CD14-positive monocyte (primary cell): Measurements from ENCODE around the gene CCDC134. TPM values are rescaled to one million over a fixed set of nuclear protein-coding genes. Genes with fewer than 3 reads are reported as not detected.
A peak's percentile ranks its signal among the peaks of the same experiment; 100 is the strongest.
"Not testable (repeated sequence)": the region's sequence is repeated elsewhere in the genome, so short reads cannot be mapped to it uniquely, and the experiment has no call there.

Source experiments
- DNase-seq, 3 donors: peaks; one replicate each; pipeline ENCODE4 v3.0.0-alpha.2; 2011 to 2022
- H2AFZ ChIP-seq: 2 replicates; pipeline ENCODE4 v1.6.0; 2012; ENCODE audit warnings: mild to moderate bottlenecking, low read depth, low read length, inconsistent platforms; ENCODE audit not compliant: insufficient read depth, poor library complexity, severe bottlenecking
- H3K27ac ChIP-seq, 2 donors: 1 replicate in 1 of 2; 2 replicates in 1 of 2; pipeline ENCODE4 v1.5.1; 2012 to 2013; ENCODE audit warnings: low read length in 2 of 2, control low read depth in 1 of 2, inconsistent platforms in 1 of 2, low read depth in 1 of 2, mild to moderate bottlenecking in 1 of 2
- H3K27me3 ChIP-seq, 2 donors: one replicate each; pipeline versions ENCODE4 v1.6.0 to v1.6.1; 2011 to 2013; ENCODE audit warnings: low read length in 2 of 2; ENCODE audit not compliant: control insufficient read depth in 2 of 2, insufficient read depth in 2 of 2
- H3K36me3 ChIP-seq, 2 donors: replicated peaks in 1 of 2; 1 replicate in 1 of 2; 2 replicates in 1 of 2; pipeline versions ENCODE4 v1.5.1 to v1.6.1; 2012 to 2013; ENCODE audit warnings: low read length in 2 of 2, control low read depth in 1 of 2, inconsistent platforms in 1 of 2, mild to moderate bottlenecking in 1 of 2; ENCODE audit not compliant: insufficient read depth in 2 of 2, control insufficient read depth in 1 of 2
- H3K4me1 ChIP-seq, 2 donors: 1 replicate in 1 of 2; 2 replicates in 1 of 2; pipeline versions ENCODE4 v1.5.1 to v1.6.1; 2012 to 2013; ENCODE audit warnings: low read length in 2 of 2, control low read depth in 1 of 2, inconsistent platforms in 1 of 2, mild to moderate bottlenecking in 1 of 2, moderate library complexity in 1 of 2; ENCODE audit not compliant: insufficient read depth in 2 of 2, control insufficient read depth in 1 of 2
- H3K4me2 ChIP-seq: replicated peaks from 2 replicates; pipeline ENCODE3; 2012; ENCODE audit warnings: low read length, moderate library complexity, mild to moderate bottlenecking; ENCODE audit not compliant: poor library complexity, severe bottlenecking; ENCODE audit errors: extremely low read depth
- H3K4me3 ChIP-seq, 3 experiments: fragments of 200-600 bp in 1 of 3; sonication (generic) in 1 of 3; replicated peaks in 1 of 3; 1 replicate in 2 of 3; 2 replicates in 1 of 3; pipeline ENCODE4 v1.5.1; 2011 to 2013; ENCODE audit warnings: low read length in 3 of 3, mild to moderate bottlenecking in 3 of 3, control low read depth in 2 of 3, low read depth in 2 of 3, inconsistent platforms in 1 of 3, moderate library complexity in 1 of 3
- H3K79me2 ChIP-seq: 2 replicates; pipeline ENCODE4 v1.6.0; 2012; ENCODE audit warnings: mild to moderate bottlenecking, control low read depth, inconsistent platforms, low read length, moderate library complexity; ENCODE audit not compliant: insufficient read depth
- H3K9ac ChIP-seq: 2 replicates; pipeline ENCODE4 v1.6.0; 2017; ENCODE audit warnings: low read length, mild to moderate bottlenecking; ENCODE audit not compliant: insufficient read depth, poor library complexity, severe bottlenecking
- H3K9me3 ChIP-seq, 2 donors: replicated peaks in 1 of 2; 1 replicate in 1 of 2; 2 replicates in 1 of 2; pipeline versions ENCODE4 v1.5.1 to v1.6.1; 2012 to 2013; ENCODE audit warnings: low read length in 2 of 2, control low read depth in 1 of 2; ENCODE audit not compliant: control insufficient read depth in 1 of 2, insufficient read depth in 1 of 2
- H4K20me1 ChIP-seq: 2 replicates; pipeline ENCODE4 v1.6.0; 2012; ENCODE audit warnings: mild to moderate bottlenecking, low read length, control low read depth, moderate library complexity; ENCODE audit not compliant: insufficient read depth
- H3K27ac Mint-ChIP-seq, 7 donors: one replicate each; pipeline ENCODE4 v1.8.0; 2020; ENCODE audit warnings: mild to moderate bottlenecking in 7 of 7, mixed read lengths in 7 of 7, moderate library complexity in 6 of 7, inconsistent platforms in 2 of 7
- H3K27me3 Mint-ChIP-seq, 3 donors: one replicate each; pipeline ENCODE4 v1.8.0; 2021 to 2022; ENCODE audit warnings: low read depth in 3 of 3, mild to moderate bottlenecking in 3 of 3, mixed read lengths in 3 of 3, moderate library complexity in 3 of 3, inconsistent platforms in 1 of 3
- H3K36me3 Mint-ChIP-seq, 2 donors: one replicate each; pipeline ENCODE4 v1.8.0; 2020; ENCODE audit warnings: mixed read lengths in 2 of 2, inconsistent platforms in 1 of 2, mild to moderate bottlenecking in 1 of 2
- H3K4me1 Mint-ChIP-seq: one replicate; pipeline ENCODE4 v1.8.0; 2020; ENCODE audit warnings: mild to moderate bottlenecking, mixed read lengths
- H3K4me3 Mint-ChIP-seq, 2 donors: one replicate each; pipeline ENCODE4 v1.8.0; 2020; ENCODE audit warnings: mild to moderate bottlenecking in 2 of 2, mixed read lengths in 2 of 2, moderate library complexity in 1 of 2
- H3K9me3 Mint-ChIP-seq, 7 donors: one replicate each; pipeline ENCODE4 v1.8.0; 2020 to 2022; ENCODE audit warnings: mixed read lengths in 7 of 7, mild to moderate bottlenecking in 6 of 7, moderate library complexity in 6 of 7, inconsistent platforms in 2 of 7
- CTCF ChIP-seq: fragments of 200-600 bp; IDR thresholded peaks from one replicate; pipeline ENCODE4 v1.8.0; 2022; ENCODE audit warnings: antibody characterized with exemption, mild to moderate bottlenecking
- WGBS: methylation state at CpG from one replicate; pipeline ENCODE4 v1.1.5; 2013; ENCODE audit warnings: missing lambda C conversion rate; ENCODE audit not compliant: insufficient coverage; 5-methylcytosine and 5-hydroxymethylcytosine counted together
- intact Hi-C, 2 donors: fragments of 100-400 bp; cut with micrococcal nuclease; formaldehyde crosslinking; loops; one replicate each; pipeline versions ENCODE4 v1.15.0 to v1.15.1; 2023
- polyA plus RNA-seq, 3 donors: library from polyadenylated mRNA; depleted of rRNA in 1 of 3; unstranded in 2 of 3; stranded (reverse) in 1 of 3; fragments of 300-500 nt in 2 of 3; fragments of >200 nt in 1 of 3; fragmentation: Illumina TruSeq in 2 of 3; gene quantifications; 1 replicate in 2 of 3; 2 replicates in 1 of 3; pipeline ENCODE4 v1.2.3, GENCODE V29; 2012 to 2021

Gene CCDC134
- polyA plus RNA-seq, 3 donors, result 2.1 to 5.3 (median 2.4) TPM

DNA sequence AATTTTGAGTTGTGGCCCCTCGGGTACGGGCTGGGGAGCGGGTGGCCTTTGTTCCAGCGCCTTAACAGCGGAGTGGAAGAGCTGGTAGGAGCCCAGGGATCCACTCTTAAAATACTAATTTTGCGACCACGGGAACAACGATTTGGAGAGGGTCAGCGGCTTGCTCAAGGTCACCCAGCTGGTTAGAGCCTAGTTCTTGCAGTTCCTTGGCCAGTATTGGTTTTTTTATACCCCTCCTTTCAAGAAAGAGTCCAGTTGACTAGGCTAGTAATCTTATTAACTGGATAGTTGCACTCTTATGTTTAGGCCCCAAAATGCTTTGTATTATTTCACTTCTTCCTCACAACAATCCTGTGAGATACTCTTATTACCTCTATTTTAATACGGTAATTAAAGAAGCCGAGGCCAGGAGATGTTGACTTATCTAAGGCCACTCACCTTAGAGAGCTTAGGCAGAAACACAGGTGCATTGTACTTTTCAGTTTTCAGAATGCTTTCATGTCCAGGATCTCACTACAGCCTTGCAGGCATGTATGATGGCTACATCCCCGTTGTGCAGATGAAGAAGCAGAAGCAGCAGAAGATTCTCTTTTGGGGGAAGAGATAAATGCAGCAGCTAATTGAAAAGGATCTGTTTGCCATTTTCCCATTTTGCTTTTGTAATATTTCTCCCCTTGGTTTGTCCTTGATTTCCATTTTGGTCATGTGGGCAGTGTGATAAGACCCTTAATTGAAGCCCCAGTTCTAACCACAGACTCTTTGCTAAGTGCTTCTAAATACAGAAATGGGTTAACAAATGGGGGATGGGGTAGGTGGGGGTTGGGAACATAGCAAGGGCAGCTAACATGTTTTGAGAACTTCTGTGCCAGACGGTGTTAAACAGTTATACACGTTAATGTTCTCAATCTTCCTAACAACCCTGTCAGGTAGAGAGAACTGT is 33.8 kb downstream of the CCDC134 start:
- H3K9me3 ChIP-seq, result no peaks in the 10 kb centered on the region
- Mint-ChIP-seq H3K4me1 (peaks cover 41% of the 10 kb centered on the region), H3K4me3 (peak overlapping the region; percentile 97), H3K27me3 (peaks cover 0 to 3% (median 2%) of the 10 kb centered on the region in 3 donors), H3K27ac (peak overlapping the region; percentile 80 to 98 (median 90)), H3K36me3 (peaks cover 27 to 38% of the 10 kb centered on the region in 2 donors), H3K9me3 (no peaks in the 10 kb centered on the region)
- DNase-seq, result no peak
- H4K20me1 ChIP-seq, result peaks cover 35% of the 10 kb centered on the region
- TF ChIP-seq CTCF, result no peak
- peaks cover 56% of the 10 kb centered on the region for H3K79me2 ChIP-seq
- H3K9ac ChIP-seq, result peak overlapping the region; percentile 93
- peak overlapping the region; percentile 49 to 97 for H3K27ac ChIP-seq
- no peaks in the 10 kb centered on the region for H3K27me3 ChIP-seq
- H3K36me3 ChIP-seq, result peaks cover 18 to 31% of the 10 kb centered on the region in 2 donors
- H3K4me1 ChIP-seq, result peaks cover 28 to 32% of the 10 kb centered on the region in 2 donors
- intact Hi-C loops, result loop anchor here in 1 of 2 donors (5.0 to 10.0 kb wide), 2 partner anchors 108 to 369 kb away; partner anchors contain the start of genes ACO2 and PHF5A
- WGBS, result 10% methylated on average over 8 of the region's 14 CpGs
- H3K4me3 ChIP-seq, result peak overlapping the region; percentile 61 to 87 (median 83)
- H3K4me2 ChIP-seq, result peak overlapping the region; percentile 81
- H2AFZ ChIP-seq, result peak overlapping the region; percentile 55

- WGBS, result 98% methylated on average over 4 of the region's 8 CpGs
- H3K36me3 Mint-ChIP-seq, result peaks cover 32 to 45% of the 10 kb centered on the region in 2 donors
- not testable (repeated sequence) for H2AFZ ChIP-seq, H3K27me3 Mint-ChIP-seq, H3K9me3 Mint-ChIP-seq, H3K9ac ChIP-seq, H3K27ac ChIP-seq, H3K27ac Mint-ChIP-seq, H3K9me3 ChIP-seq, H3K4me2 ChIP-seq, H3K27me3 ChIP-seq, H3K4me3 Mint-ChIP-seq, DNase-seq, H3K4me3 ChIP-seq
- Histone ChIP-seq H3K36me3 (peaks cover 22 to 39% of the 10 kb centered on the region in 2 donors), H3K4me1 (peaks cover 28 to 32% of the 10 kb centered on the region in 2 donors), H4K20me1 (peaks cover 47% of the 10 kb centered on the region), H3K79me2 (peaks cover 67% of the 10 kb centered on the region)
- H3K4me1 Mint-ChIP-seq, result peaks cover 40% of the 10 kb centered on the region
- intact Hi-C loops, result loop anchor here in 1 of 2 donors (5.0 to 10.0 kb wide), 2 partner anchors 33 to 371 kb away; partner anchors contain the start of genes ACO2, CCDC134 and PHF5A
Measured at GRCh38 chr22:41835462-41835861, 35.0 kb downstream of the CCDC134 start.
